NCI-H1092 treated with DMSO at 0.1 percent for 48 hours (cell line): ENCODE measurements around the gene CDH4.

Experiments
- DNase-seq: peaks from one replicate; lab custom pipeline; 2025; lab: John Stamatoyannopoulos, UW

CDH4 gene

DNA sequence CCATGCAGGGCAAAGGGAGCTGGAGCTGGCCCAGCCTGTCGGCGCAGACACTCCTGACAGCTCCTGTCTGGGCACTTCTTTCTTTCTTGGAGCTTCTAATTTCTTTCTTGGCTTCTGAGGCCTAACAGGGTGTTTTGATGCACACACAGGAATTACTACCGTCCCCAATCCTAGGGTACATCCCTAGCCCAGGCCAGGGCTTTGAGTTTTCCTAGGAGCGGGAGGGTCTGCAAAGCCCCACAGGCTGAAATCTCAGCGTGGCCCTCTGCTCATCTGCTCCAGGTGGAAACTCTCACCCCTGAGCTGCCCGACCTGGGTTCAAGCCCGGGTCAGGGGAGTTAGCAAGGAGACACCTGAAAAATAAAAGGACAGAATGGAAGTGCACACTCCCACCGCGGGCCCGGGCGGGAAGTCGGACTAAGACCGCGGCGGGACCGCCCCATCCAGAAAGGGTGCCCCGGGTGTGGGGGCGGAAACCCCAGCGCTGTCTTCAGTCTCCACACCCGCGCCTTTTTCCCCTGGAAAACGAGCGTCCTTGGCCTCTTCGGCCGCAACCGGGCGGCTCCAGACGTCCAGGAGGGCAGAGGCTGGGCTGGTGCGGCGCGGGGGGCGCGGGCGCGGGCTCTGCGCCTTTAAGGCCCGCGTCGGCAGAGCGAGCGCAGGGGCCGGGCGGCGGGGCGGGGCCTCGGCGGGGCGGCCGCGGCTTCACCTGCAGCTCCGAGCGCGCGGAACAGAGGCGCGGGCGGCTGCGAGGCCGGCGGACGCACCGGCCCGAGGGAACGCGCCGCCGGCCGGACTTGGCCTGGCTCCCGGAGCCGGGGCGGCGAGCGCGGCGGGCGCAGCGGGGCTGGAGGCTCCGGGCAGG is at the start of gene CDH4:
CDH4 (plus strand) TSS at position 733 of the 865 bp plus-strand sequence.
- no peak for DNase-seq

DNA sequence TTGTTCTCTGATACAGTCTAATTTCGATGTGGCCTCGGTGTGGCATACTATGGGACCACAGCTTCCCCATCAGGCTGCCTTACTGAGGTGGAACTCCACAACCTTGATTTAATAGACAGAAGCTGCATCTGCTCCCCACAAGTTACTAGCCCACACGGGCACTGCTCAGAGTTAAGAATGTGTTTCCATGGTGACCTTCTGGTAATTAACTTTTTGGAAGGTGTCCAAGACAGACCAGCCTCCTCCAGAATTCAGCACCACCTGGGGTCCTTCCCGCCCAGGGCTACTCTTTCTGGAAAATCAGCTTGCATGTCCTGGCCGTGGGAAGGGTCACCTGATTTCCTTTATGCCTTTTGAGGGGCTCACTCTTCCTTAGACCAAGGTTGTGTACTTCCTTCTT is 48.7 kb upstream of the CDH4 start:
- peak; percentile 2 for DNase-seq

GRCh38 chr20:61204206-61204605 is 47.9 kb upstream of the CDH4 start:
- no peak for DNase-seq

- no peak for DNase-seq
Measured at GRCh38 chr20:61205769-61206168, 46.3 kb upstream of the CDH4 start.

DNA sequence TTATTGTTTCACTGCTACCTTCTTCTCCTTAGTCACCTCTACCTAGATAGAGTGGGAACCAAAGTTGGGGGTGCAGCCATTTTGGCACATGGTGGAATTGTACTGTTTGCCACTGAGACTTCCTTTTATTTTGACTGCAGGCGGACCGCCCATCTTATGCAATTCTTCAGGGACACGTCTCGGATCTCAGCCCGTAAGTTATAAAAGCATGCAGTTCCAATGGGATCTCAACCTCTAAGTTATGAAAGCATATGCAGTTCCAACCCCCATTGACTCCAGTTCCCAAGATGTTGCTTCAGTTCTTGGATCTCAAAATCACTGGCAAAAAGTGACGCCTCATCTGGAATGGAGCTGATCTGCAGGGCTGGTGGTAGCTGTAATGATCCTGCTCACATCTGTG is 41.2 kb upstream of the CDH4 start:
- DNase-seq = no peak

DNA sequence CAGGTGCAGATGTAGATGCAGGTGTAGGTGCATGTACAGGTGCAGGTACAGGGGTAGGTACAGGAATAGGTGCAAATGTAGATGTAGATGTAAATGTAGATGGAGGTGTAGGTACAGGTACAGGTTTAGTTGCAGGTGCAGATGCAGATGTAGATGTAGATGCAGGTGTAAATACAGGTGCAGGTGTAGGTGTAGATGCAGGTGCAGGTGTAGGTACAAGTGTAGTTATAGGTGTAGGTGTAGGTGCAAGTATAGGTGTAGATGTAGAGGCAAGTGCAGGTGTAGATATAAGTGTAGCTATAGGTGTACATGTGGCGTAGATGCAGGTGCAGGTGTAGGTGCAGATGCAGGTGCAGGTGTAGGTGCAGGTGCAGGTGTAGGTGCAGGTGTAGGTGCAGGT is 34.2 kb upstream of the CDH4 start:
- DNase-seq = no peak

DNA sequence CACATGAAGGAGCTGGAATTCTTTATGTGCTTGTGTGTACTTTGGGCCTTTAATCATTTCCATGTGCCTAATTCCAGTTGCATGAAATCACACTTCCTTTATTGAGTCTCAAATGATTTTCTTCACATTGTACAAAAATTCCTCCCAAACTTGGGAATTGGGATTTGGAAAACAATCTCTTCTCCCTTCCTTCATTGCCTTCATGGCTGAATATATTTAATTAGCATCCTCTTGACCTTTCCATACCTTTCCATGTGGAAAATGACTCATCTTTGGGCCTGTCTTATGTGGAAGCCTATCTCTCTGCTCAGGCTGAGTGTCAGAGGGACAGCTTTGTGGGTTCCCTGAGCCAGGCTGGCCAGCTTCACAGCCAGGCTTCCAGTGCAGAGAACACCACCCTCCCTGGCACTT is 33.0 kb upstream of the CDH4 start:
- DNase-seq = no peak

DNA sequence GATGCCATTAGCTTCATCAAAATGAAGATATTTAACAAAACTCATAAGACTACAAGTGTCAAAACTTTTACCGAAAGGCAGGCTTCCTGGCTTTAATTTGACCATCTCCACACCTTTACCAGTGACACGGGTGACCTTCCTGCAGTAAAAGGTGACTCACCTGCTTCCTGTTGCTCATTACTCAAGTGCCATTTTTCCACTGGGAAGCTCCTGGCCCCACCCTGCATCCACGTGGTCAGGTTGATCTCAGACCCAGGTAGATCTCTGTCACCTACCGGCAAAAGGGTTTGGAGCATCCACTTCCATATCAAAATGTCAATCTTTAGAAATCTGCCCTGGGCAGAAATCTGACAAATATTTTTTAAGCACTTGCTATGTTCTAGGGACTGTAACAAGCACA is 31.9 kb upstream of the CDH4 start:
- DNase-seq = no peak

GRCh38 chr20:61220626-61221325 is 31.3 kb upstream of the CDH4 start:
- DNase-seq = no peak

DNA sequence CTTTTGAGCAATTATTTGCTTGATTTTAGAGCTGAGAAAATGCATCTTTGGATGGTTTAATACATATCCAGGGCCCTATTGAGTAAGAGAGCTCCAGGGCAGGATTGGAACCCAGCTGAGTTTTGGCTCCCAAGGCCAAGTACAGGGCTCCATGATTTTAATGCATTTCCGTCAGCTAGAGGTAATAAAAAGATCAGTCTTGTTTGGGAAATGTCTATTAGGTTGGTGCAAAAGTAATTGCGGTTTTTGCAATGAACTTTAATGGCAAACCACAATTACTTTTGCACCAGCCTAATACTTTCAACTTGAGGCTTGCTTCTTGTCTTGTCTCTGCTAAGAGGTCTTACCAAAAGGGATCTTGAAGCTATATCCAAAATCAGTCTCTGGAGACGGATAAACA is 29.4 kb upstream of the CDH4 start:
- no peak for DNase-seq

GRCh38 chr20:61223121-61223520 is 28.9 kb upstream of the CDH4 start:
- no peak for DNase-seq

- no peak for DNase-seq
Measured at GRCh38 chr20:61230166-61230565, 21.9 kb upstream of the CDH4 start.

- no peak for DNase-seq
Measured at GRCh38 chr20:61233590-61233989, 18.5 kb upstream of the CDH4 start.

GRCh38 chr20:61234224-61234890 is 17.7 kb upstream of the CDH4 start:
- DNase-seq = no peak

DNA sequence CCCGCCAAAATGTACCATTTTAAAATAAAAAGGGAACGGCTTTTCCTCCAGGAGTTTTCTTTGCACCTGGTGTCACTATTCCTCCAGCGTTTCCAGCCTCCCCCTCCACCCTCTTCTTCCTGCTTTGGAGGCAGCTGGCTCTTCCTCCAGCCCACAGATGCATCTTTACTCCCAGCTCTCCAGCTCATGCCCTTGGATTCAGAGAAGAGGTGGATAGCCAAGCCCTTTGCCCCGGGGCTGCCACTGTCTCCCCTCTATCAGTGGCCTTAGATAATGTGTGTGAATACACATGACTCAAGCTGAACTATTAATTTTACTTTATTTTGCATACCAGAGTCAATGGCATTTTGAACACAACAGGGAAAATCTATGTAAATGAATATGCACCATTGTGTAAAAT is 15.3 kb upstream of the CDH4 start:
- no peak for DNase-seq

GRCh38 chr20:61238813-61239212 is 13.2 kb upstream of the CDH4 start:
- DNase-seq = no peak

DNA sequence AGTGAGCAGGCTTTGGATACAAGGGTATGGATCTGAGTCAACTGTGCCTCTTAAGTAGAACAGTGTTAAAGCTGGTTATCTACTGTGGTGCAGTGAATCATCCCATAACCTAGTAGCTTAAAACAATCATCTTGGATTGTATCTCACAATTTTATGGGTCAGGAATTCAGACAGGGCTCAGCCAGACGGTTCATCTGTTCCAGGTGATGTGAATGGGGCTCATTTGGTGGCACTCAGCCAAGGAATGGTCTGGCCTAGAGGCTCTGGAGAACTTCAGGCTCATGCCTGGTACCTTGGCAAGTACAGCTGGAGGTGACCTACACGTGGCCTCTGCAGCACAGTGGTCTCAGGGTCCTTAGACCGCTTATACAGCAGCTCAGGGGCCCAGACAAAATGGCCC is 11.2 kb upstream of the CDH4 start:
- DNase-seq = no peak

- DNase-seq = no peak
Measured at GRCh38 chr20:61244213-61244612, 7.8 kb upstream of the CDH4 start.

DNA sequence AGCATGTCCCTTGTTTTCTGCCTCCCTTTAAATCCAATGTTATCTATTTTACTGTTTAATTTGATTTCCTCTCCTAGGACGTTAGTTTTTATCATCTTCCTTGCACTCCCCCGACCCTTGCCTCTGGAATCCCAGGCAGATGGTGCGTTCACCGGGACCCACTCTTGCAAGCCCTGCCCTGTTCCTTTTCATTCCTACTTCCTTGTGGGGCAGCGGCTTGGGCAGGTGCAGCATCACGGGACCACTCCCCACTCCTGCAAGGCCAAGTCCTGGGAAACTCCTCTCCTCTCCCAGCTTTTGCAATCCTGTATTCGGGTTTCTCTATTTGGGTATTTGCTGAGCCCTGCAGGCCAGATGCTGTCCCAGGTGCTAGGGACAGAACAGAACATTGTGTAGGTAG is 5.8 kb upstream of the CDH4 start:
- DNase-seq = no peak

GRCh38 chr20:61249626-61250025 is 2.4 kb upstream of the CDH4 start:
- DNase-seq = no peak

DNA sequence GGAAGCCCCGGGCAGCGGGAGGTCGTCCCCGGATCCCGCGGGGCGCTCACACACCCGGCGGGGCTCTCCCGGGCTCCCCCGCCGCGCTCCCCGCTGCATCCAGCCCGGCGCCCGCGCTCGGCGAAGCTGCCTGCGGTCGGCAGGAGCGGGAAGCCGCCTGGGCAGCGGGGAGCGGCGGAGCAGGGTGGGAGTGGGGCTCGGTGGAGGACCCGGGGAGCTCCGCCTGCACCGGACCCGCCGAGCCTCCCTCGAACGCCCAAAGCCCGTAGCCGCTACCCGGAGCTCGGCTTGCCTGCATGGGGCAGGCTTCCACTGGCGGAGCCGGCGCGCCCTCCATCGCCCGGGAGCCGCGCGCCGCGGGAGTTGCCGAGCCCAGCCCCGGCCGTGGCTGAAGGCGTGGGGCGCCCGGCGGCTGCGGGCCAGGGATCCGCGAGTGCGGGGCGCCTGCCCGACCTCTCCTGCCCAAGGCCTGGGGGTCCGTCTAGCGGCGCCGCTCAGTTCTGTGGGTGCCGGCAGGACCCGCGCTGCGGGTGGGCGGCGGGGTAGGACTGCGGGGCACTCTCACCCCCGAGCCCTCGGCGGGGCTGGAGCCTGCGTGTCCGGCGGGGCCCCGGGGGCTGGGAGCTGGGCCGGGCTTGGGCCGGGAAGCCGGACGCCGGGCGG is 671 bp downstream of the CDH4 start:
- DNase-seq = no peak

DNA sequence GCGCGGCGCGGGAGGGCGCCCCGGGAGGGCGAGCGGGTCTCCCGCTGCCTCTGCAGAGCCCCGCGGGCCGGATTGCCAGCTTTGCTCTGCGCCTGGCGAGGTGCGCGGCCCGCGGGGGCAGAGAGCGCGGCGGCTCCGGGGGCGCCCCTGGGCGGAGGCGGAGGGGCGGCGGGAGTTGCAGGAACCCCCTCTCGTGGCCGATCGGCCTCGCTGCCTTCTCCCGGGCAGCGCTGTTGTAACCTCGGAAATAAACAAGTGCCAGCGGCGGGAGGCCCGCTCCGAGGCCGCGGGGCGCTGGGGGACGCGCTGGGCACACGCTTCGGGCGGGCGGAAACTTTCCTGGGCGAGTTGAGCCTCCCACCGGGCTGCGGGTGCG is 1.2 kb downstream of the CDH4 start:
- DNase-seq = no peak
